Stimulated activated CD8-positive, alpha-beta memory T cell treated with anti-CD3 and anti-CD28 coated beads, Interleukin-7, amount 100 ng/mL, for 4 hours (primary cell): ENCODE measurements around the gene LRRC3B.

Source experiments
- DNase-seq, 2 donors: peaks; one replicate each; pipeline ENCODE4 v3.0.0-alpha.2; 2020; ENCODE audit warnings: low read depth in 2 of 2

Gene LRRC3B

GRCh38 chr3:26630669-26631389, 8.3 kb downstream of the LRRC3B start:
- DNase-seq = no peak

GRCh38 chr3:26631390-26631738, 8.8 kb downstream of the LRRC3B start:
- no peak for DNase-seq

- no peak for DNase-seq
Measured at GRCh38 chr3:26634601-26635000, 12.0 kb downstream of the LRRC3B start.

GRCh38 chr3:26636096-26636727, 13.6 kb downstream of the LRRC3B start:
- DNase-seq = no peak

- DNase-seq = no peak
Measured at GRCh38 chr3:26637698-26638097, 15.1 kb downstream of the LRRC3B start.

GRCh38 chr3:26638113-26638512, 15.5 kb downstream of the LRRC3B start:
- no peak for DNase-seq

- DNase-seq = no peak
Measured at GRCh38 chr3:26639339-26639738, 16.8 kb downstream of the LRRC3B start.

- no peak for DNase-seq
Measured at GRCh38 chr3:26647078-26647477, 24.5 kb downstream of the LRRC3B start.

GRCh38 chr3:26648461-26648860, 25.9 kb downstream of the LRRC3B start:
- DNase-seq = no peak

- no peak for DNase-seq
Measured at GRCh38 chr3:26652164-26652563, 29.6 kb downstream of the LRRC3B start.

- DNase-seq = no peak
Measured at GRCh38 chr3:26653811-26654425, 31.3 kb downstream of the LRRC3B start.

- DNase-seq = no peak
Measured at GRCh38 chr3:26655231-26655630, 32.7 kb downstream of the LRRC3B start.

GRCh38 chr3:26657348-26657976, 34.9 kb downstream of the LRRC3B start:
- no peak for DNase-seq

- DNase-seq = no peak
Measured at GRCh38 chr3:26668171-26668570, 45.6 kb downstream of the LRRC3B start.

GRCh38 chr3:26668696-26669095, 46.1 kb downstream of the LRRC3B start:
- DNase-seq = no peak

- DNase-seq = no peak
Measured at GRCh38 chr3:26675336-26675735, 52.8 kb downstream of the LRRC3B start.

- DNase-seq = no peak
Measured at GRCh38 chr3:26681632-26682031, 59.1 kb downstream of the LRRC3B start.

GRCh38 chr3:26682406-26682805, 59.8 kb downstream of the LRRC3B start:
- no peak for DNase-seq

- no peak for DNase-seq
Measured at GRCh38 chr3:26683902-26684301, 61.3 kb downstream of the LRRC3B start.

GRCh38 chr3:26687466-26687865, 64.9 kb downstream of the LRRC3B start:
- no peak for DNase-seq

- DNase-seq = no peak
Measured at GRCh38 chr3:26699553-26699952, 77.0 kb downstream of the LRRC3B start.

- DNase-seq = no peak
Measured at GRCh38 chr3:26703519-26703918, 80.9 kb downstream of the LRRC3B start.

- no peak for DNase-seq
Measured at GRCh38 chr3:26704736-26705135, 82.2 kb downstream of the LRRC3B start.
